Epithelial cell of proximal tubule (primary cell): ENCODE measurements around the gene HCFC1R1. TPM values are rescaled to one million over a fixed set of nuclear protein-coding genes. Genes with fewer than 3 reads are reported as not detected.
A peak's percentile ranks its signal among the peaks of the same experiment; 100 is the strongest.
"Not testable (repeated sequence)": the region's sequence is repeated elsewhere in the genome, so short reads cannot be mapped to it uniquely, and the experiment has no call there.

Source experiments
- DNase-seq: peaks from one replicate; pipeline ENCODE4 v3.0.0-alpha.2; 2011; ENCODE audit warnings: low read depth
- H3K4me3 ChIP-seq: 2 replicates; pipeline ENCODE4 v1.5.1; 2011; ENCODE audit warnings: low read depth, mild to moderate bottlenecking, low read length
- total RNA-seq: library from RNA; depleted of rRNA; stranded (reverse); fragments of >200 nt; gene quantifications from 2 replicates; pipeline ENCODE4 v1.2.3, GENCODE V29; 2015
- TF ChIP-seq, protein P1 (sequence below): conservative IDR thresholded peaks from 2 replicates; pipeline ENCODE4 v1.5.1; 2012; ENCODE audit warnings: low read depth, mild to moderate bottlenecking, low read length

Gene HCFC1R1, protein sequence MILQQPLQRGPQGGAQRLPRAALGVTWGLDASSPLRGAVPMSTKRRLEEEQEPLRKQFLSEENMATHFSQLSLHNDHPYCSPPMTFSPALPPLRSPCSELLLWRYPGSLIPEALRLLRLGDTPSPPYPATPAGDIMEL
- 14.3 and 39.0 TPM in 2 replicates for total RNA-seq

DNA sequence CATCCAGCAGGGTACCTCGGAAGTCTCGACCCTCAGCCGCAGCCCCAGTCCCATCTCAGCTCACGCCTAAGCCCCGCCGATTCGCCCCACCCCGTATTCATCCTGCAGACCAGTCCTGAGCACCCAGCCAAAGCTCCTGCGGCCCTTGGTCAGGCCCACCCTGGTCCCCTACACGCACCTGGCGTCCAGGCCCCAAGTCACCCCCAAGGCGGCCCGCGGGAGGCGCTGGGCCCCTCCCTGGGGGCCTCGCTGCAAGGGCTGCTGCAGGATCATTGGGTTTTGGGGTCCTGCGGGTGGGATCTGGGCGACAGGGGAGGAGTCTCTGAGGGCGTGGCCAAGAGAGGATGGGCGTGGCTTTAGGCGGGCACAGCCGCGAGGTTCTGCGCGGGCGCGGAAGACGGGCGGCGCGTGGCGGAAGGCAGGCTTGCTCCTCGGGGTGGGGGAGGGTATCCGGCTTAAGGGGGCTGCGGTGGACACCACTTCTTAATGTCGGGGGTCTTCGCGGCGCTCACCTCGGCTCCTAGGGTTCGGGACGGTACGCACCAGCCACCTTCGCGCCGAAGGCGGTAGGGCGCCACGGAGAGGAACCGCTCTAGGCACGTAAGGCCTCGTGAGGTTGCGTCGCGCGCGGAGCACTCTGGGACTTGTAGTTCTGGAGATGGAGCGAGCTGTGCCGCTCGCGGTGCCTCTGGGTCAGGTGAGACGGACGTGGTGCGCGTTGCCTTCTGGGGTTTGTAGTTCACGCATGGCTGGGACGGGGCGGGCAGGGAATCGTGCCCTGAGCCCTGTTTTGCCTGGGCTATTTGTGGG, at the start of gene HCFC1R1, which contains the start of gene THOC6:
Gene HCFC1R1, minus strand, starts transcription at position 274 of the 810 bp plus-strand sequence. Its CDS starts 1 bp downstream, at position 273.
Gene THOC6, plus strand, starts transcription at position 367 of the 810 bp plus-strand sequence. Its CDS starts 292 bp downstream, at position 659.
- peak; percentile 82 for DNase-seq
- H3K4me3 ChIP-seq, result peak within 1 kb of the TSS; percentile 81
- TF ChIP-seq, protein P1, sequence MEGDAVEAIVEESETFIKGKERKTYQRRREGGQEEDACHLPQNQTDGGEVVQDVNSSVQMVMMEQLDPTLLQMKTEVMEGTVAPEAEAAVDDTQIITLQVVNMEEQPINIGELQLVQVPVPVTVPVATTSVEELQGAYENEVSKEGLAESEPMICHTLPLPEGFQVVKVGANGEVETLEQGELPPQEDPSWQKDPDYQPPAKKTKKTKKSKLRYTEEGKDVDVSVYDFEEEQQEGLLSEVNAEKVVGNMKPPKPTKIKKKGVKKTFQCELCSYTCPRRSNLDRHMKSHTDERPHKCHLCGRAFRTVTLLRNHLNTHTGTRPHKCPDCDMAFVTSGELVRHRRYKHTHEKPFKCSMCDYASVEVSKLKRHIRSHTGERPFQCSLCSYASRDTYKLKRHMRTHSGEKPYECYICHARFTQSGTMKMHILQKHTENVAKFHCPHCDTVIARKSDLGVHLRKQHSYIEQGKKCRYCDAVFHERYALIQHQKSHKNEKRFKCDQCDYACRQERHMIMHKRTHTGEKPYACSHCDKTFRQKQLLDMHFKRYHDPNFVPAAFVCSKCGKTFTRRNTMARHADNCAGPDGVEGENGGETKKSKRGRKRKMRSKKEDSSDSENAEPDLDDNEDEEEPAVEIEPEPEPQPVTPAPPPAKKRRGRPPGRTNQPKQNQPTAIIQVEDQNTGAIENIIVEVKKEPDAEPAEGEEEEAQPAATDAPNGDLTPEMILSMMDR, result no peak

DNA sequence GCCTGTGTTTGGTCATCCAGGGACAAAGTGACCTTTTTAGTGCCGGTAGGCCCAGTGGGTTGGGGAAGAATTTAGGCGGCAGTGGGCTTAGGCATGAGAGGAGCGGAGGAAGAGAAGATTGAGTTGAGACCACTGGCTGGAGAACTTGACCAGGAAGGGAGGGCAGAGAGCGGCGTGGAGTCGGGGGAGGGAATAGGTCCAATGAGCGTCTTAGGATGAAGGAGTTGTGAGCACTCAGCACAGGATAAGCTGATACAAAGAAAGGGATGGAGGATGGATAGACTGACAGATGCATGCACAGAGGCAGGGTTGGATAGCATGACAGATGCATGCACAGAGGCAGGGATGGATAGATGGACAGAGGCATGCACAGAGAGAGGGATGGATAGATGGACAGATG, 49.7 kb upstream of the HCFC1R1 start:
- DNase-seq, result no peak
- H3K4me3 ChIP-seq, result no peak overlapping the region
- TF ChIP-seq, protein P1, result no peak

DNA sequence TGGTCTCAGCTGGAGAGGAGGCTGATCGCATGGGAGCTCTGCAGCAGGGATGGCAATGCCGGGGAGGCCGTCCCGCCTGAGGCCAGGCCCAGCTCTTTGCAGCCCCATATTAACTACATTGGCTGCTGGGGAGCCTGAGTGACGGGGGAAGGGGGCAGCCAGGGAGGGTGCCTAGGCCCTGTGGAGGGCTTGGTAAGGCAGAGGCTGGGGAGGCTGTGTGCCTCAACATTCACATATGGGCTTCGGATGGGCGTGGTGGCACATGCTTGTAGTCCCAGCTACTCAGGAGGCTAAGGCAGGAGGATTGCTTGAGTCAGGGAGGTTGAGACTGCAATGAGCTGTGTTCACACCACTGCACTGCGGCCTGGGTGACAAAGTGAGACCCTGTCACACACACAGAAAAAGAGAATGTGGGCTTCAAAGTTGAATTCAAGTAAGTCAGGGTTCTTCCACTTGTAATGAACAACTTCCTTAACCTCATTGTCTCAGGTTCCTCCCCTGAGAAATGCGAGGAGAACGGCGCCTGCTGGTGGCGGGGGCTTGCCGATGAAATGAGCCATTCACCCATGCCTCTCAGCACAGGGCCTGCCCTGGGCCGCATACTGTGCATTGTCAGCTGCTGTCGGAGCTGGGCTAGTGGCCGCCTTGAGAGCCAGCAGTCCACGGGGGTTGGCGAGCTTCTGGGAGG, 49.0 kb upstream of the HCFC1R1 start:
- DNase-seq, H3K4me3 ChIP-seq: not testable (repeated sequence)

DNA sequence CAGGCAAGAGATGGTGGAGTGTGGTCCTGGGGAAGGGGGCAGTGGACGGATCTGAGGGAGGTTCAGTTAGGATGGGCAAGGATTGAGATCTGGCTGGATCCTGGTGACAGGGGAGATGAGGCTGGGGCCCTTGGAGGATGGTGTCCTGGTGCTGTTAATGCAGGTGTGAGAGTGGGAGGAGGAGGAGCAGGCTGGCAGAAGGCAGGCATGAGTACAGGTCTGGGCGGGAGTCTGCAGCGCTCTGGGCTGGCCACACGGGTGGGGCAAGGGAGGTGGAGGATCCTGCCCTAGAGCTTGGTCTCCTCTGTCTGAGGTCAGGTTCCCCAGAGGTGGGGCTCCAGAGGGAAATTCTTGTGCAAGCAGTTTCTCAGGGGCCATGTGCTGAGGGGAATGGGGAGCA, 48.4 kb upstream of the HCFC1R1 start:
- H3K4me3 ChIP-seq, DNase-seq: not testable (repeated sequence)

DNA sequence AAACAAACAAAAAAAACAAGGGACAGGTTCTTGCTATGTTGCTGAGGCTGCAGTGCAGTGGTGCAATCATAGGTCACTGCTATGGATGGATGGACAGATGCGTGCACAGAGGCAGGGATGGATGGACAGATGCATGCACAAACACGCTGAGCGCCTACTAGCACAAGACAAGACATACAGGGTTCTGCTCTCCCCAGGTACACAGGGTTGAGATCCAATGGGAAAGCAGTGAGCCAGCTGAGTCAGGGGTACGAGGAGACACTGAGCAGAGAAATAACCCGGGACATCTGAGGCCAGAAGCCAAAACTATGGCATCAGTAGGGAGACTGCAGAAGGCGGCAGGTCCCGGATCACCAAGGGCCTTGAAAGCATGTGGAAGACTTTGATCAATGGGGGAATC, 47.9 kb upstream of the HCFC1R1 start:
- no peak for DNase-seq
- TF ChIP-seq, protein P1, result no peak
- H3K4me3 ChIP-seq, result no peak overlapping the region

DNA sequence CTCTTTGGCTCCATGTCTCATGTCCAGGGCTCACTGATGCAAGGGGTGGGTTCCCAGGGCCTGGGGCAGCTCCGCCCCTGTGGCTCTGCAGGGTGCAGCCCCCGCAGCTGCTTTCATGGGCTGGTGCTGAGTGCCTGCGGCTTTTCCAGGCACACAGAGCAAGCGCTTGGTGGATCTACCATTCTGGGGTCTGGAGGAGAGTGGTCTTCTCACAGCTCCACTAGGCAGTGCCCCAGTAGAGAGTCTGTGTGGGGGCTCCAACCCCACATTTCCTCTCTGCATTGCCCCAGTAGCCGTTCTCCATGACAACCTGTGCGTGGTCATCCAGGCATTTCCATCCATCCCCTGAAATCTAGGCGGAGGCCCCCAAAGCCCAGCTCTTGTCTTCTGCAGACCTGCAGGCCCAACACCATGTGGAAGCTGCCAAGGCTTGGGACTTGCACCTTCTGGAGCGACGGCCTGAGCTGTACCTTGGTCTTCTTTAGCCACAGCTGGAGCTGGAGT, 46.9 kb upstream of the HCFC1R1 start:
- no peak overlapping the region for H3K4me3 ChIP-seq
- TF ChIP-seq, protein P1, result no peak
- DNase-seq, result no peak

DNA sequence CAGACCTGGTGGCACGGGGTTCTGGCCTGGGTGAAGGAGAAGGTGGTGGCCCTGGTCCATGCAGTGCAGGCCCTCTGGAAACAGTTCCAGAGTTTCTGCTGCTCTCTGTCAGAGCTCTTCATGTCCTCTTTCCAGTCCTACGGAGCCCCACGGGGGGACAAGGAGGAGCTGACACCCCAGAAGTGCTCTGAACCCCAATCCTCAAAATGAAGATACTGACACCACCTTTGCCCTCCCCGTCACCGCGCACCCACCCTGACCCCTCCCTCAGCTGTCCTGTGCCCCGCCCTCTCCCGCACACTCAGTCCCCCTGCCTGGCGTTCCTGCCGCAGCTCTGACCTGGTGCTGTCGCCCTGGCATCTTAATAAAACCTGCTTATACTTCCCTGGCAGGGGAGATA, 45.4 kb upstream of the HCFC1R1 start:
- not testable (repeated sequence) for DNase-seq, H3K4me3 ChIP-seq

DNA sequence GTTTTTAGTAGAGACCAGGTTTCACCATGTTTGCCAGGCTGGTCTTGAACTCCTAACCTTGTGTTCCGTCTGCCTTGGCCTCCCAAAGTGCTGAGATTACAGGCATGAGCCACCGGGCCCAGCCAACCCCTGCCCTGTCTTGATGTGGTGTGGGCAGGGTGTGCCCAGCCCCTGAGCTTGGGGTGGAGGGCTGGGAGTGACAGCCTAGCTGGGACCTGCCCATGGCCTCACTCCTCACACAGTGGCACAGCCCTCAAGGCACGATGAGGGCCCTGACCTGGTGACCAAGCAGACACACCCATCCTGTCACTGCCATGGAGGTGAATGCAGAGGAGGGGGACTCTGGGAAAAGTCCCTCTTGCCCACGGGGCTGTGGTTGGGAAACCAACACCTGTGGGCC, 44.7 kb upstream of the HCFC1R1 start:
- DNase-seq, result no peak
- TF ChIP-seq, protein P1, result no peak
- no peak overlapping the region for H3K4me3 ChIP-seq
